Trophoblast cell (in vitro differentiated cells and primary cell): ENCODE data around the gene ZXDA.

Experiments
- DNase-seq, 2 donors: peaks; one replicate each; pipeline ENCODE4 v3.0.0-alpha.2; 2016
- H2AFZ ChIP-seq: 2 replicates; pipeline ENCODE4 v1.6.1; 2013; ENCODE audit warnings: low read length, moderate library complexity, mild to moderate bottlenecking; ENCODE audit not compliant: insufficient read depth, poor library complexity
- H2AK5ac ChIP-seq: 2 replicates; pipeline ENCODE4 v1.6.1; 2013; ENCODE audit warnings: mild to moderate bottlenecking, low read length
- H2BK120ac ChIP-seq: 2 replicates; pipeline ENCODE4 v1.6.1; 2013; ENCODE audit warnings: low read length, mild to moderate bottlenecking, moderate library complexity; ENCODE audit not compliant: insufficient read depth, poor library complexity
- H2BK12ac ChIP-seq: 2 replicates; pipeline ENCODE4 v1.6.1; 2013; ENCODE audit warnings: mild to moderate bottlenecking, low read length, moderate library complexity
- H2BK5ac ChIP-seq: 2 replicates; pipeline ENCODE4 v1.6.1; 2013; ENCODE audit warnings: low read length, low read depth, moderate library complexity, mild to moderate bottlenecking; ENCODE audit not compliant: poor library complexity
- H3K14ac ChIP-seq: 2 replicates; pipeline ENCODE4 v1.6.1; 2013; ENCODE audit warnings: mild to moderate bottlenecking, low read length
- H3K18ac ChIP-seq: 2 replicates; pipeline ENCODE4 v1.6.1; 2013; ENCODE audit warnings: mild to moderate bottlenecking, low read length
- H3K23ac ChIP-seq: 2 replicates; pipeline ENCODE4 v1.6.1; 2013; ENCODE audit warnings: low read length
- H3K27ac ChIP-seq: 2 replicates; pipeline ENCODE4 v1.5.1; 2013; ENCODE audit warnings: low read depth, mild to moderate bottlenecking, inconsistent platforms, low read length, moderate library complexity
- H3K27me3 ChIP-seq: 2 replicates; pipeline ENCODE4 v1.6.1; 2013; ENCODE audit warnings: inconsistent platforms, mild to moderate bottlenecking, low read length, moderate library complexity; ENCODE audit not compliant: insufficient read depth
- H3K36me3 ChIP-seq, 2 experiments: 1 replicate in 1 of 2; 2 replicates in 1 of 2; pipeline ENCODE4 v1.6.1; 2013; ENCODE audit warnings: low read length in 2 of 2, mild to moderate bottlenecking in 2 of 2, moderate library complexity in 1 of 2; ENCODE audit not compliant: insufficient read depth in 2 of 2, control insufficient read depth in 1 of 2
- H3K4ac ChIP-seq: 2 replicates; pipeline ENCODE4 v1.6.1; 2013; ENCODE audit warnings: low read depth, mild to moderate bottlenecking, low read length, moderate library complexity
- H3K4me1 ChIP-seq, 2 experiments: 1 replicate in 1 of 2; 2 replicates in 1 of 2; pipeline ENCODE4 v1.6.1; 2013; ENCODE audit warnings: low read length in 2 of 2, mild to moderate bottlenecking in 2 of 2, moderate library complexity in 1 of 2; ENCODE audit not compliant: insufficient read depth in 2 of 2, control insufficient read depth in 1 of 2
- H3K4me2 ChIP-seq: 2 replicates; pipeline ENCODE4 v1.6.1; 2013; ENCODE audit warnings: inconsistent platforms, mild to moderate bottlenecking, low read length, moderate library complexity
- H3K4me3 ChIP-seq: 2 replicates; pipeline ENCODE4 v1.5.1; 2013; ENCODE audit warnings: mild to moderate bottlenecking, low read depth, low read length, inconsistent platforms
- H3K79me1 ChIP-seq: one replicate; pipeline ENCODE4 v1.6.1; 2013; ENCODE audit warnings: low read length
- H3K79me2 ChIP-seq: 2 replicates; pipeline ENCODE4 v1.6.1; 2013; ENCODE audit warnings: low read length, mild to moderate bottlenecking; ENCODE audit not compliant: control insufficient read depth, insufficient read depth, poor library complexity
- H3K9ac ChIP-seq: 2 replicates; pipeline ENCODE4 v1.6.1; 2013; ENCODE audit warnings: mild to moderate bottlenecking, low read length
- H3K9me3 ChIP-seq: 2 replicates; pipeline ENCODE4 v1.6.1; 2013; ENCODE audit warnings: low read depth, mild to moderate bottlenecking, control low read depth, inconsistent platforms, low read length; ENCODE audit not compliant: insufficient read depth
- H4K12ac ChIP-seq: 2 replicates; pipeline ENCODE4 v1.6.1; 2013; ENCODE audit warnings: low read depth, mild to moderate bottlenecking, low read length, moderate library complexity
- H4K8ac ChIP-seq: 2 replicates; pipeline ENCODE4 v1.6.1; 2013; ENCODE audit warnings: low read depth, mild to moderate bottlenecking, low read length, moderate library complexity
- H4K91ac ChIP-seq: one replicate; pipeline ENCODE4 v1.6.1; 2013; ENCODE audit warnings: low read depth, mild to moderate bottlenecking, low read length, moderate library complexity
- WGBS: extraction: QIAGEN DNeasy Blood & Tissue Kit; methylation state at CpG from one replicate; pipeline ENCODE4 v1.1.7; 2013; ENCODE audit warnings: missing lambda C conversion rate; ENCODE audit not compliant: insufficient read length, insufficient coverage; ENCODE audit errors: extremely low coverage; 5-methylcytosine and 5-hydroxymethylcytosine counted together

ZXDA gene

GRCh38 chrX:57932266-57932665 lies 22.0 kb upstream of the ZXDA start:
- Histone ChIP-seq H2AK5ac (no peak overlapping the region), H3K79me2 (no peaks in the 10 kb centered on the region), H3K23ac (no peak overlapping the region), H2BK12ac (no peak overlapping the region), H3K4me2 (no peak overlapping the region), H2AFZ (no peak overlapping the region), H3K9ac (no peak overlapping the region), H3K4me3 (no peak overlapping the region), H3K27ac (no peak overlapping the region), H3K4ac (no peak overlapping the region), H3K18ac (no peak overlapping the region), H2BK120ac (no peak overlapping the region), H3K14ac (no peak overlapping the region), H4K12ac (no peak overlapping the region), H4K8ac (no peak overlapping the region), H3K79me1 (no peaks in the 10 kb centered on the region), H3K4me1 (no peaks in the 10 kb centered on the region), H3K27me3 (no peaks in the 10 kb centered on the region), H4K91ac (no peak overlapping the region), H3K36me3 (no peaks in the 10 kb centered on the region), H2BK5ac (no peak overlapping the region), H3K9me3 (no peaks in the 10 kb centered on the region)
- no CpG with 5 or more reads among the region's 2 CpGs for WGBS
- DNase-seq = no peak

GRCh38 chrX:57930051-57930450 lies 19.8 kb upstream of the ZXDA start:
- Histone ChIP-seq H3K27ac (no peak overlapping the region), H3K79me2 (no peaks in the 10 kb centered on the region), H3K14ac (no peak overlapping the region), H3K36me3 (no peaks in the 10 kb centered on the region), H3K9me3 (no peaks in the 10 kb centered on the region), H2BK12ac (no peak overlapping the region), H3K27me3 (no peaks in the 10 kb centered on the region), H3K4me2 (no peak overlapping the region), H2AK5ac (no peak overlapping the region), H4K12ac (no peak overlapping the region), H4K91ac (no peak overlapping the region), H3K9ac (no peak overlapping the region), H2BK5ac (no peak overlapping the region), H2BK120ac (no peak overlapping the region), H2AFZ (no peak overlapping the region), H3K18ac (no peak overlapping the region), H3K79me1 (no peaks in the 10 kb centered on the region), H3K4me1 (no peaks in the 10 kb centered on the region), H4K8ac (no peak overlapping the region), H3K4ac (no peak overlapping the region), H3K4me3 (no peak overlapping the region), H3K23ac (no peak overlapping the region)
- DNase-seq = peak in 1 of 2 donors; percentile 9
- WGBS = no CpG with 5 or more reads among the region's 3 CpGs

- H3K27ac ChIP-seq = no peak overlapping the region
- H3K9ac ChIP-seq = no peak overlapping the region
- no peaks in the 10 kb centered on the region for H3K27me3 ChIP-seq
- H3K79me2 ChIP-seq = no peaks in the 10 kb centered on the region
- no peak overlapping the region for H2AK5ac ChIP-seq
- H4K91ac ChIP-seq = no peak overlapping the region
- H3K23ac ChIP-seq = no peak overlapping the region
- H3K4ac ChIP-seq = no peak overlapping the region
- H3K14ac ChIP-seq = no peak overlapping the region
- no peaks in the 10 kb centered on the region for H3K4me1 ChIP-seq
- no peak overlapping the region for H3K4me3 ChIP-seq
- no peak overlapping the region for H2AFZ ChIP-seq
- H3K4me2 ChIP-seq = no peak overlapping the region
- H2BK5ac ChIP-seq = no peak overlapping the region
- H3K18ac ChIP-seq = no peak overlapping the region
- peak in 1 of 2 donors; percentile 26 for DNase-seq
- no peak overlapping the region for H4K12ac ChIP-seq
- H2BK12ac ChIP-seq = no peak overlapping the region
- no peak overlapping the region for H4K8ac ChIP-seq
- no peaks in the 10 kb centered on the region for H3K9me3 ChIP-seq
- H2BK120ac ChIP-seq = no peak overlapping the region
- H3K79me1 ChIP-seq = no peaks in the 10 kb centered on the region
- no peaks in the 10 kb centered on the region for H3K36me3 ChIP-seq
Measured at GRCh38 chrX:57929373-57929772, 19.1 kb upstream of the ZXDA start.

- H4K12ac ChIP-seq = no peak overlapping the region
- H3K79me1 ChIP-seq = no peaks in the 10 kb centered on the region
- H2BK12ac ChIP-seq = no peak overlapping the region
- no peak overlapping the region for H2BK5ac ChIP-seq
- no peak overlapping the region for H3K4ac ChIP-seq
- WGBS = no CpG with 5 or more reads among the region's 2 CpGs
- H3K79me2 ChIP-seq = no peaks in the 10 kb centered on the region
- H3K23ac ChIP-seq = no peak overlapping the region
- no peak overlapping the region for H3K18ac ChIP-seq
- H3K27ac ChIP-seq = no peak overlapping the region
- DNase-seq = no peak
- H3K9me3 ChIP-seq = no peaks in the 10 kb centered on the region
- H3K4me2 ChIP-seq = no peak overlapping the region
- no peak overlapping the region for H3K14ac ChIP-seq
- H4K8ac ChIP-seq = no peak overlapping the region
- no peaks in the 10 kb centered on the region for H3K36me3 ChIP-seq
- H2BK120ac ChIP-seq = no peak overlapping the region
- H3K4me3 ChIP-seq = no peak overlapping the region
- H4K91ac ChIP-seq = no peak overlapping the region
- no peak overlapping the region for H2AK5ac ChIP-seq
- no peak overlapping the region for H3K9ac ChIP-seq
- no peak overlapping the region for H2AFZ ChIP-seq
- no peaks in the 10 kb centered on the region for H3K4me1 ChIP-seq
- H3K27me3 ChIP-seq = no peaks in the 10 kb centered on the region
Measured at GRCh38 chrX:57925806-57926205, 15.5 kb upstream of the ZXDA start.
